HCT116 (cell line): ENCODE results near the gene RAB8A. TPM values are rescaled to one million over a fixed set of nuclear protein-coding genes. Genes with fewer than 3 reads are reported as not detected.

Experiments used
- ATAC-seq: fragments of 200-7000 bp; cut with Tn5 transposase; 2 replicates; pipeline ENCODE4 v1.9.1; 2020; ENCODE audit warnings: mild to moderate bottlenecking, moderate library complexity
- BruUV-seq: library from RNA; stranded (reverse); fragments of 400-500 nt; replicated peaks from 2 replicates; lab custom pipeline; 2021; lab: Mats Ljungman, UMichigan
- CTCF ChIA-PET: fragments of 300-600 bp; sonication (Branson Sonifier 250); formaldehyde crosslinking; loops from one replicate; lab custom pipeline; 2021; ENCODE audit warnings: antibody characterized with exemption; lab: Charles Lee
- POLR2A ChIA-PET: fragments of 300-600, 350-600 bp; sonication (Branson Sonifier 250); formaldehyde crosslinking; loops from one replicate; lab custom pipeline; 2021; ENCODE audit warnings: antibody characterized with exemption; lab: Charles Lee
- RAD21 ChIA-PET, 2 experiments: fragments of 300-600 bp; sonication (Branson Sonifier 250); formaldehyde crosslinking; loops; one replicate each; lab custom pipeline; 2023; ENCODE audit warnings: low total read pairs in 2 of 2; ENCODE audit not compliant: uncharacterized antibody in 2 of 2, unreplicated experiment in 2 of 2, low non-redundant PET in 1 of 2; lab: Charles Lee
- DNase-seq: peaks from one replicate; pipeline ENCODE4 v3.0.0-alpha.2; 2010; ENCODE audit warnings: low read depth, low spot score
- H2AFZ ChIP-seq: fragments of 200-600 bp; shearing (Covaris generic), sonication (generic); 2 replicates; pipeline ENCODE4 v1.6.1; 2017; ENCODE audit warnings: low read depth, mixed run types, mixed read lengths, antibody characterized with exemption, low read length; ENCODE audit not compliant: poor library complexity, severe bottlenecking
- H3K27ac ChIP-seq: 2 replicates; pipeline ENCODE4 v1.5.1; 2012; ENCODE audit warnings: low read depth, low read length
- H3K27me3 ChIP-seq: fragments of 200-600 bp; sonication (generic); 2 replicates; pipeline ENCODE4 v1.6.1; 2016; ENCODE audit warnings: mixed run types, low read length, mixed read lengths; ENCODE audit not compliant: insufficient read depth
- H3K36me3 ChIP-seq, 2 experiments: fragments of 200-500 bp in 1 of 2; fragments of 200-600 bp in 1 of 2; sonication (Bioruptor generic) in 1 of 2; sonication (generic) in 1 of 2; 2 replicates each; pipeline versions ENCODE4 v1.5.1 to v1.6.1; 2014 to 2016; ENCODE audit warnings: low read length in 2 of 2, inconsistent platforms in 1 of 2, mixed read lengths in 1 of 2, mixed run types in 1 of 2; ENCODE audit not compliant: insufficient read depth in 2 of 2, control insufficient read depth in 1 of 2
- H3K4me1 ChIP-seq, 2 experiments: fragments of 200-600 bp in 1 of 2; sonication (generic) in 1 of 2; 2 replicates each; pipeline versions ENCODE4 v1.5.1 to v1.6.1; 2012 to 2017; ENCODE audit warnings: low read length in 2 of 2, inconsistent platforms in 1 of 2, mild to moderate bottlenecking in 1 of 2, mixed read lengths in 1 of 2, mixed run types in 1 of 2, moderate library complexity in 1 of 2; ENCODE audit not compliant: insufficient read depth in 2 of 2, control insufficient read depth in 1 of 2
- H3K4me2 ChIP-seq: fragments of 200-600 bp; sonication (generic); 2 replicates; pipeline ENCODE4 v1.6.1; 2017; ENCODE audit warnings: mixed run types, low read length, mixed read lengths
- H3K4me3 ChIP-seq, 2 experiments: fragments of 200-600 bp in 1 of 2; sonication (generic) in 1 of 2; replicated peaks in 1 of 2; 2 replicates each; pipeline ENCODE4 v1.5.1; 2011 to 2016; ENCODE audit warnings: low read length in 2 of 2, control low read depth in 1 of 2, low read depth in 1 of 2, mild to moderate bottlenecking in 1 of 2, mixed read lengths in 1 of 2, mixed run types in 1 of 2
- H3K79me2 ChIP-seq: fragments of 200-600 bp; sonication (generic); 2 replicates; pipeline ENCODE4 v1.6.1; 2017; ENCODE audit warnings: mild to moderate bottlenecking, mixed run types, low read length, moderate library complexity, mixed read lengths; ENCODE audit not compliant: insufficient read depth
- H3K9ac ChIP-seq: fragments of 200-600 bp; sonication (generic); 2 replicates; pipeline ENCODE4 v1.6.1; 2016; ENCODE audit warnings: low read length, mixed read lengths
- H3K9me2 ChIP-seq: fragments of 200-600 bp; sonication (generic), shearing (Covaris generic); 2 replicates; pipeline ENCODE4 v1.6.1; 2017; ENCODE audit warnings: mixed run types, mild to moderate bottlenecking, moderate library complexity; ENCODE audit not compliant: insufficient read depth
- H3K9me3 ChIP-seq, 2 experiments: fragments of 200-500 bp in 1 of 2; fragments of 200-600 bp in 1 of 2; sonication (Bioruptor generic) in 1 of 2; sonication (generic) in 1 of 2; 2 replicates each; pipeline ENCODE4 v1.6.1; 2014 to 2017; ENCODE audit warnings: low read length in 2 of 2, mixed read lengths in 2 of 2, inconsistent platforms in 1 of 2, low read depth in 1 of 2, mild to moderate bottlenecking in 1 of 2, mixed run types in 1 of 2, moderate library complexity in 1 of 2; ENCODE audit not compliant: control insufficient read depth in 1 of 2, insufficient read depth in 1 of 2
- H4K20me1 ChIP-seq: fragments of 200-600 bp; sonication (generic), shearing (Covaris generic); 2 replicates; pipeline ENCODE4 v1.6.1; 2017; ENCODE audit warnings: mixed run types, mild to moderate bottlenecking, moderate library complexity; ENCODE audit not compliant: insufficient read depth
- CTCF ChIP-seq, 3 experiments: fragments of 200-600 bp in 1 of 3; sonication (generic) in 1 of 3; IDR thresholded peaks in 2 of 3; conservative IDR thresholded peaks in 1 of 3; 2 replicates each; pipeline ENCODE4 v1.5.1; 2012 to 2017; ENCODE audit warnings: low read depth in 2 of 3, low read length in 2 of 3, antibody characterized with exemption in 1 of 3, borderline replicate concordance in 1 of 3, control low read depth in 1 of 3, mild to moderate bottlenecking in 1 of 3, mixed read lengths in 1 of 3, mixed run types in 1 of 3, moderate library complexity in 1 of 3; ENCODE audit not compliant: insufficient read depth in 1 of 3
- FOSL1 ChIP-seq: IDR thresholded peaks from 2 replicates; pipeline ENCODE4 v1.6.1; 2012; ENCODE audit warnings: low read depth
- POLR2A ChIP-seq: IDR thresholded peaks from 2 replicates; pipeline ENCODE4 v1.7.0; 2011; ENCODE audit warnings: borderline replicate concordance; ENCODE audit not compliant: insufficient read depth, insufficient read length; ENCODE audit errors: extremely low read depth
- RAD21 ChIP-seq: IDR thresholded peaks from 2 replicates; pipeline ENCODE4 v1.6.1; 2012; ENCODE audit warnings: low read depth, mild to moderate bottlenecking
- REST ChIP-seq: IDR thresholded peaks from 2 replicates; pipeline ENCODE4 v1.6.1; 2012; ENCODE audit warnings: low read depth
- TCF7L2 ChIP-seq: IDR thresholded peaks from 2 replicates; pipeline ENCODE4 v1.7.0; 2011; ENCODE audit warnings: borderline replicate concordance, inconsistent platforms; ENCODE audit not compliant: insufficient read depth, insufficient read length; ENCODE audit errors: extremely low read depth
- YY1 ChIP-seq: IDR thresholded peaks from 2 replicates; pipeline ENCODE4 v1.6.1; 2011; ENCODE audit warnings: low read length, low read depth, moderate library complexity, mild to moderate bottlenecking; ENCODE audit not compliant: insufficient replicate concordance; ENCODE audit errors: extremely low read depth
- ZFX ChIP-seq: fragments of 450-650 bp; IDR thresholded peaks from 2 replicates; pipeline ENCODE4 v1.6.1; 2017
- ZNF274 ChIP-seq: fragments of 200-500 bp; sonication (Bioruptor generic); IDR thresholded peaks from 2 replicates; pipeline ENCODE4 v1.6.1; 2014; ENCODE audit warnings: mild to moderate bottlenecking, low read depth, low read length, inconsistent platforms
- intact Hi-C: fragments of 100-400 bp; cut with micrococcal nuclease; formaldehyde crosslinking; loops from 2 replicates; pipeline ENCODE4 v1.10.0; 2022
- total RNA-seq: library from RNA; stranded (reverse); gene quantifications from one replicate; pipeline ENCODE4 v1.2.1, GENCODE V29; 2021; ENCODE audit not compliant: unreplicated experiment

RAB8A gene
- total RNA-seq, 1 experiment from 2014 or later: 116 TPM

- Histone ChIP-seq H3K27me3 (no peaks in the 10 kb centered on the region), H3K4me3 (no peak overlapping the region), H3K9ac (no peak overlapping the region), H3K36me3 (no peaks in the 10 kb centered on the region), H2AFZ (no peak overlapping the region), H3K4me1 (peaks cover 0 to 34% of the 10 kb centered on the region in 2 experiments; a peak in 3 of 4 replicates), H3K79me2 (peaks cover 11% of the 10 kb centered on the region), H3K27ac (no peak overlapping the region), H3K9me3 (peaks cover 0 to 8% of the 10 kb centered on the region in 2 experiments; a peak in 1 of 4 replicates), H3K4me2 (no peak overlapping the region), H3K9me2 (no peaks in the 10 kb centered on the region), H4K20me1 (no peaks in the 10 kb centered on the region)
- CTCF ChIA-PET: interaction anchor here (0.6 to 2.5 kb wide), 4 partner anchors 9 to 21 kb away, joined by 3 to 10 read pairs (median 7); no protein-coding TSS in a partner anchor
- POLR2A ChIA-PET: interaction anchor here (0.7 kb wide), 1 partner anchor 11 kb away, joined by 3 read pairs; no protein-coding TSS in a partner anchor
- TF ChIP-seq YY1: no peak
- no peak for TF ChIP-seq FOSL1
- no peak for TF ChIP-seq REST
- no peak for TF ChIP-seq TCF7L2
- no peak for TF ChIP-seq ZFX
- TF ChIP-seq RAD21: no peak
- peak in 2 of 3 experiments; percentile 94 to 98; a peak in 4 of 6 replicates for TF ChIP-seq CTCF (IDR thresholded peaks at IDR 0.05 in 2 of 3, conservative IDR thresholded peaks at IDR 0.05 in 1 of 3; ENCODE audit: borderline replicate concordance in 1 of 3, insufficient read depth in 1 of 3, low read depth in 2 of 3, low read length in 2 of 3)
- no peak for TF ChIP-seq POLR2A
- TF ChIP-seq ZNF274: no peak
- DNase-seq (no peak), ATAC-seq (no peak; the same call in 1 of the 2 replicates)
- RAD21 ChIA-PET: no interaction called here
- intact Hi-C loops: no loop called here
- BruUV-seq: no TSS peak
Measured at GRCh38 chr19:16062789-16063188, 48.9 kb upstream of the RAB8A start.
